IMR-90 (cell line): ENCODE data around the gene TCAP.

ENCODE experiments used
- BHLHE40 ChIP-seq: fragments of 150-350 bp; IDR thresholded peaks from 2 replicates; pipeline ENCODE4 v1.6.1; 2016; ENCODE audit warnings: mild to moderate bottlenecking, low read depth, low read length
- CEBPB ChIP-seq: IDR thresholded peaks from 2 replicates; pipeline ENCODE4 v1.6.1; 2012; ENCODE audit warnings: low read depth, low read length, improper control_type of control experiment
- MAFK ChIP-seq: IDR thresholded peaks from 2 replicates; pipeline ENCODE4 v1.6.1; 2012; ENCODE audit warnings: low read depth, low read length, improper control_type of control experiment
- POLR2A ChIP-seq: IDR thresholded peaks from 2 replicates; pipeline ENCODE4 v1.6.1; 2012; ENCODE audit warnings: mild to moderate bottlenecking, low read depth, low read length
- RAD21 ChIP-seq: IDR thresholded peaks from 2 replicates; pipeline ENCODE4 v1.6.1; 2012; ENCODE audit warnings: low read length, improper control_type of control experiment
- RFX5 ChIP-seq: IDR thresholded peaks from 2 replicates; pipeline ENCODE4 v1.8.0; 2012; ENCODE audit warnings: low read depth, mild to moderate bottlenecking, low read length, moderate library complexity
- SMC3 ChIP-seq: fragments of 150-350 bp; IDR thresholded peaks from 2 replicates; pipeline ENCODE4 v1.6.1; 2016; ENCODE audit warnings: low read depth, mild to moderate bottlenecking, antibody characterized with exemption, low read length, moderate library complexity
- USF2 ChIP-seq: fragments of 150-350 bp; IDR thresholded peaks from 2 replicates; pipeline ENCODE4 v1.6.1; 2017; ENCODE audit warnings: mild to moderate bottlenecking, antibody characterized with exemption, low read length, low read depth
- TF ChIP-seq, protein P1 (sequence below): conservative IDR thresholded peaks from 2 replicates; pipeline ENCODE4 v1.5.1; 2012; ENCODE audit warnings: mild to moderate bottlenecking, low read depth, low read length, improper control_type of control experiment

- TF ChIP-seq, protein P1, sequence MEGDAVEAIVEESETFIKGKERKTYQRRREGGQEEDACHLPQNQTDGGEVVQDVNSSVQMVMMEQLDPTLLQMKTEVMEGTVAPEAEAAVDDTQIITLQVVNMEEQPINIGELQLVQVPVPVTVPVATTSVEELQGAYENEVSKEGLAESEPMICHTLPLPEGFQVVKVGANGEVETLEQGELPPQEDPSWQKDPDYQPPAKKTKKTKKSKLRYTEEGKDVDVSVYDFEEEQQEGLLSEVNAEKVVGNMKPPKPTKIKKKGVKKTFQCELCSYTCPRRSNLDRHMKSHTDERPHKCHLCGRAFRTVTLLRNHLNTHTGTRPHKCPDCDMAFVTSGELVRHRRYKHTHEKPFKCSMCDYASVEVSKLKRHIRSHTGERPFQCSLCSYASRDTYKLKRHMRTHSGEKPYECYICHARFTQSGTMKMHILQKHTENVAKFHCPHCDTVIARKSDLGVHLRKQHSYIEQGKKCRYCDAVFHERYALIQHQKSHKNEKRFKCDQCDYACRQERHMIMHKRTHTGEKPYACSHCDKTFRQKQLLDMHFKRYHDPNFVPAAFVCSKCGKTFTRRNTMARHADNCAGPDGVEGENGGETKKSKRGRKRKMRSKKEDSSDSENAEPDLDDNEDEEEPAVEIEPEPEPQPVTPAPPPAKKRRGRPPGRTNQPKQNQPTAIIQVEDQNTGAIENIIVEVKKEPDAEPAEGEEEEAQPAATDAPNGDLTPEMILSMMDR, result no peak
- TF ChIP-seq POLR2A (no peak), RAD21 (no peak), CEBPB (no peak), RFX5 (no peak), MAFK (no peak), SMC3 (no peak), BHLHE40 (no peak), USF2 (no peak)
These were observed 40.7 kb downstream of the TCAP start for GRCh38 chr17:39705786-39706348.
